ENCODE data around the gene DMBT1. TPM values are rescaled to one million over a fixed set of nuclear protein-coding genes. Genes with fewer than 3 reads are reported as not detected.

The DMBT1 gene
- total RNA-seq, 1 donor from 2014 or later, result not detected

- no peak for DNase-seq (ENCODE audit: low read depth, low spot score)
- H3K4me1 Mint-ChIP-seq, result no peaks in the 10 kb centered on the region
- no peak overlapping the region for H3K4me3 Mint-ChIP-seq
- no peaks in the 10 kb centered on the region for H3K9me3 Mint-ChIP-seq
- H3K27ac Mint-ChIP-seq (ENCODE audit: unreplicated experiment), result no peak overlapping the region
- H3K36me3 Mint-ChIP-seq (ENCODE audit: low read depth), result no peaks in the 10 kb centered on the region
- TF ChIP-seq CTCF (conservative IDR thresholded peaks at IDR 0.05), result no peak
- H3K27me3 Mint-ChIP-seq (ENCODE audit: low read depth), result peaks cover 43% of the 10 kb centered on the region
Observed at GRCh38 chr10:122675278-122675677, 114.7 kb downstream of the DMBT1 start.

GRCh38 chr10:122678266-122678665 is 117.7 kb downstream of the DMBT1 start:
- no peak for TF ChIP-seq CTCF (conservative IDR thresholded peaks at IDR 0.05)
- Mint-ChIP-seq H3K27ac (ENCODE audit: unreplicated experiment) (no peak overlapping the region), H3K4me3 (no peak overlapping the region), H3K4me1 (no peaks in the 10 kb centered on the region), H3K27me3 (ENCODE audit: low read depth) (peaks cover 42% of the 10 kb centered on the region), H3K36me3 (ENCODE audit: low read depth) (no peaks in the 10 kb centered on the region), H3K9me3 (no peaks in the 10 kb centered on the region)
- no peak for DNase-seq (ENCODE audit: low read depth, low spot score)

GRCh38 chr10:122682522-122682921 is 122.0 kb downstream of the DMBT1 start:
- Mint-ChIP-seq H3K27ac (ENCODE audit: unreplicated experiment) (no peak overlapping the region), H3K27me3 (ENCODE audit: low read depth) (peaks cover 49% of the 10 kb centered on the region), H3K36me3 (ENCODE audit: low read depth) (peaks cover 2% of the 10 kb centered on the region), H3K4me1 (no peaks in the 10 kb centered on the region), H3K4me3 (no peak overlapping the region), H3K9me3 (peaks cover 5% of the 10 kb centered on the region)
- no peak for TF ChIP-seq CTCF (conservative IDR thresholded peaks at IDR 0.05)
- no peak for DNase-seq (ENCODE audit: low read depth, low spot score)

GRCh38 chr10:122688293-122688989 is 127.9 kb downstream of the DMBT1 start:
- no peak for DNase-seq (ENCODE audit: low read depth, low spot score)
- Mint-ChIP-seq H3K4me3 (no peak overlapping the region), H3K27ac (ENCODE audit: unreplicated experiment) (no peak overlapping the region), H3K27me3 (ENCODE audit: low read depth) (peaks cover 76% of the 10 kb centered on the region), H3K36me3 (ENCODE audit: low read depth) (peaks cover 2% of the 10 kb centered on the region), H3K9me3 (peaks cover 5% of the 10 kb centered on the region), H3K4me1 (no peaks in the 10 kb centered on the region)
- no peak for TF ChIP-seq CTCF (conservative IDR thresholded peaks at IDR 0.05)

- H3K9me3 Mint-ChIP-seq, result peaks cover 5% of the 10 kb centered on the region
- no peak overlapping the region for H3K27ac Mint-ChIP-seq (ENCODE audit: unreplicated experiment)
- peaks cover 2% of the 10 kb centered on the region for H3K36me3 Mint-ChIP-seq (ENCODE audit: low read depth)
- no peak for DNase-seq (ENCODE audit: low read depth, low spot score)
- H3K27me3 Mint-ChIP-seq (ENCODE audit: low read depth), result peaks cover 70% of the 10 kb centered on the region
- no peak overlapping the region for H3K4me3 Mint-ChIP-seq
- no peak for TF ChIP-seq CTCF (conservative IDR thresholded peaks at IDR 0.05)
- no peaks in the 10 kb centered on the region for H3K4me1 Mint-ChIP-seq
Observed at GRCh38 chr10:122689146-122689820, 128.7 kb downstream of the DMBT1 start.
